AG09309 (cell line): Measurements from ENCODE around the gene GMEB2.
"Not testable (repeated sequence)": the region's sequence is repeated elsewhere in the genome, so short reads cannot be mapped to it uniquely, and the experiment has no call there.

ENCODE experiments used
- DNase-seq: peaks from one replicate; pipeline ENCODE4 v3.0.0-alpha.2; 2010; ENCODE audit warnings: low read depth
- H3K4me3 ChIP-seq: 2 replicates; pipeline ENCODE4 v1.5.1; 2011; ENCODE audit warnings: mild to moderate bottlenecking, low read depth, low read length, moderate library complexity; ENCODE audit not compliant: control insufficient read depth
- TF ChIP-seq, protein P1 (sequence below): IDR thresholded peaks from 2 replicates; pipeline ENCODE4 v1.5.1; 2011; ENCODE audit warnings: mild to moderate bottlenecking, low read depth, low read length, inconsistent platforms; ENCODE audit not compliant: insufficient read depth, control insufficient read depth; ENCODE audit errors: missing control alignments

GMEB2 gene

DNA sequence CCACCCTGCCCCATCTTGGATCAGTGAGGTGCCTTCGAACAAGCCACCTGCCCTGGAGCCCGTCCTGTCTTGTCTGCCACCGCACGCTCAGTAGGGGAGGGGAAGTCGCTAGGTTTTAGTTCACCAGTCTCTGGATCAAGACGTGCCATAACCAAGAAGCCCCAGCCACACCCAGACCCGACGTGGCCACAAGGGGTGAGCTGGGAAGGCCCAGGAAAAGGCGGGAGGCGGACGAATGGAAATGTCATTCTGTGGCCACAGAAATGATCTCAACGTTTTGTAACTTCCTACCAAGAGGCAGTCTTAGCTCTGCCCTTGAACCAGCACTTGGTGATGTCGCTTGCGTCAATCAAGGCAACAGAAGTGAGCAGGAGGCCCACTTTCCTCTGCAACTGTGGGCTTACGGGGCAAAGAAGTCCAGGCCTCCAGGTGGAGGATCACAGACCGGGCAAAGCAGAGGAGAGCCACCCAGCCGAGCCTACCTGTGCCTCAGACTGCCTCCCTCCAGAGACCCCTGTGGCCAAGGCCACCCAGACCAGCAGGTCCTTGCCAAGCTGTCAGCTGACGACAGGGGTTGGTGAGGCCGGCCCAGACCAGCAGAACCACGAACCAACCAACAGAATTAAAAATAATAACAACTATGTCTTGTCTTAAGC, 14.5 kb downstream of the GMEB2 start:
- DNase-seq, result no peak
- TF ChIP-seq, protein P1, sequence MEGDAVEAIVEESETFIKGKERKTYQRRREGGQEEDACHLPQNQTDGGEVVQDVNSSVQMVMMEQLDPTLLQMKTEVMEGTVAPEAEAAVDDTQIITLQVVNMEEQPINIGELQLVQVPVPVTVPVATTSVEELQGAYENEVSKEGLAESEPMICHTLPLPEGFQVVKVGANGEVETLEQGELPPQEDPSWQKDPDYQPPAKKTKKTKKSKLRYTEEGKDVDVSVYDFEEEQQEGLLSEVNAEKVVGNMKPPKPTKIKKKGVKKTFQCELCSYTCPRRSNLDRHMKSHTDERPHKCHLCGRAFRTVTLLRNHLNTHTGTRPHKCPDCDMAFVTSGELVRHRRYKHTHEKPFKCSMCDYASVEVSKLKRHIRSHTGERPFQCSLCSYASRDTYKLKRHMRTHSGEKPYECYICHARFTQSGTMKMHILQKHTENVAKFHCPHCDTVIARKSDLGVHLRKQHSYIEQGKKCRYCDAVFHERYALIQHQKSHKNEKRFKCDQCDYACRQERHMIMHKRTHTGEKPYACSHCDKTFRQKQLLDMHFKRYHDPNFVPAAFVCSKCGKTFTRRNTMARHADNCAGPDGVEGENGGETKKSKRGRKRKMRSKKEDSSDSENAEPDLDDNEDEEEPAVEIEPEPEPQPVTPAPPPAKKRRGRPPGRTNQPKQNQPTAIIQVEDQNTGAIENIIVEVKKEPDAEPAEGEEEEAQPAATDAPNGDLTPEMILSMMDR, result no peak
- no peak overlapping the region for H3K4me3 ChIP-seq

DNA sequence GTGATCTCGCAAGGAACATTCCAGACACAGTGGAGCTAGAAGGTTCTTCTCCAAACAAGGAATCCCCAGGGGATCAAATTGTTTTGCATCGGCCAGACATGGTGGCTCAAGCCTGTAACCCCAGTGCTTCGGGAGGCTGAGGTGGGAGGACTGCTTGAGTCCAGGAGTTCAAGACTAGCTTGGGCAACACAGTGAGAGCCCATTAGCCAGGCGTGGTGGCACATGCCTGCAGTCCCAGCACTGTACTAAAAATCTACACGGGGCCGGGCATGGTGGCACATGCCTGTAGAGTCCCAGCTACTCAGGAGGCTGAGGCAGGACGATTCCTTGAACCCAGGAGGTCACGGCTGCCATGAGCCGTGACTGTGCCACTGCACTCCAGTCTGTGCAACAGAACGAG, 15.3 kb downstream of the GMEB2 start:
- H3K4me3 ChIP-seq, result no peak overlapping the region
- TF ChIP-seq, protein P1, result no peak
- DNase-seq, result no peak

- no peak for DNase-seq
- TF ChIP-seq, protein P1, result no peak
These were observed 16.1 kb downstream of the GMEB2 start for GRCh38 chr20:63610581-63611435.

DNA sequence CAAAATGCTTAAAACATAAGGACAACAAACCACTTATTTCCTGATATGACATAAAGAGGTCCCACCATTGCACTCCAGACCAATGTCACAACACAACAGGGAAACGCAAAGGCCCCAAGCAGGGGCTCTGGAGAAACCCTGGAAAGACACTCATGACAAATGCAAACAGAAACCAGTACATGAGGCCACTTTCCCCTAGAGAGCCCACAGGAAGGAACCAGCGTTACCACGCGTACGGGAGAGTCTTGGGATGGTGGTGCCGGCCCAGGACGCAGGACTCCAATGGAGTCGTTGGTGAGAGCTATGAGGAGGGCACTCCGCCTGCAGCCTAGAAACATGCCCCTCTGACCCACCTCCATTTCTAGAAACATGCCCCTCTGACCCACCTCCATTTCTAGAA, 20.2 kb downstream of the GMEB2 start:
- TF ChIP-seq, protein P1, result no peak
- DNase-seq, result no peak
- no peak overlapping the region for H3K4me3 ChIP-seq

More at GRCh38 chr20:63610581-63611435, 16.1 kb downstream of the GMEB2 start:
- H3K4me3 ChIP-seq, result no peak overlapping the region

GRCh38 chr20:63602321-63602720, 24.6 kb downstream of the GMEB2 start:
- no peak overlapping the region for H3K4me3 ChIP-seq
- TF ChIP-seq, protein P1, result no peak
- DNase-seq, result no peak

DNA sequence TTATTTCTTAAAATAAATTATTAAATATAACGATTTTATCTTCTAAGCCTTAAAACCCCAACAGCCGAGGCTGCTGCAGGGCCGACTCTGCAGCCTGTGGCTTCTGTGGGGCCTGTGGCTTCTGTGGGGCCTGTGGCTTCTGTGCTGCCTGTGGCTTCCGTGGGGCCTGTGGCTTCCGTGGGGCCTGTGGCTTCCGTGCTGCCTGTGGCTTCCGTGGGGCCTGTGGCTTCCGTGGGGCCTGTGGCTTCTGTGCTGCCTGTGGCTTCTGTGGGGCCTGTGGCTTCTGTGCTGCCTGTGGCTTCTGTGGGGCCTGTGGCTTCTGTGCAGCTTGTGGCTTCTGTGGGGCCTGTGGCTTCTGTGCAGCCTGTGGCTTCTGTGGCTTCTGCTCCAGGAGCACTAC, 25.2 kb downstream of the GMEB2 start:
- DNase-seq, H3K4me3 ChIP-seq: not testable (repeated sequence)

- TF ChIP-seq, protein P1, result no peak
- DNase-seq, result no peak
- no peak overlapping the region for H3K4me3 ChIP-seq
These were observed 27.4 kb downstream of the GMEB2 start for GRCh38 chr20:63599396-63600050.
